ENCODE data around the gene ANXA2. TPM values are rescaled to one million over a fixed set of nuclear protein-coding genes. Genes with fewer than 3 reads are reported as not detected.
"Not testable (repeated sequence)": the region's sequence is repeated elsewhere in the genome, so short reads cannot be mapped to it uniquely, and the experiment has no call there.

Gene ANXA2
- total RNA-seq, 4 donors from 2014 or later, result 1,272 to 1,552 (median 1,345) TPM

DNA sequence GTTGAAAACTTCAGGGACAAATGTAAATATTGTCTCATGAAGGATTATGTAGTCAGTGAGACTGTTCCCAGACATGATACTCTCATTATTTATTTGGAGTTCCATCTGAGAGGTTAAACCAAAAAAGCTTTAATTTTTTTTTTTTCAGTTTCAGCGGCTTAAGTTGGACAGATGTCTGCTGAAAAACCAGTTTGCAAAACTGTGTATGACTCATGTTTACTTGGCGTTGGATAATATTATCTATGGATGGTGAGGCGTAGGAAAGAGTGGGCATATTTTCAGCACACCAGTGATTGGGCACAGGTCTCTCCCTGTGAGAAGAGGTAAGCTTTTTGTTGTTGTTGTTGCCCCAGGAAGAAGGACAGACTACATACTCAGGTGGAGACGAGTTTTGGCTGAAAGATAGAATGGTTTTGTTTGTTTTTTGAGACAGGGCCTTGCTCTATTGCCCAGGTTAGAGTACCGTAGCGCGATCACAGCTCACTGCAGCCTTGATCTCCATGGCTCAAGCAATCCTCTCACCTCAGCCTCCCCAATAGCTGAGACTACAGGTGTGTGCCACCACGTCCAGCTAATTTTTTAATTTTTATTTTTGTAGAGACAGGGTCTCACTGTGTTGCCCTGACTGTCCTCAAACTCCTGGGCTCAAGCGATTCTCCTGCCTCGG, 16.4 kb upstream of the ANXA2 start:
- WGBS, 2 donors, result 51 to 52% methylated on average over 10 of the region's 10 CpGs
- DNase-seq (ENCODE audit: low spot score in 2 of 2), result no peak
- intact Hi-C loops (cut with DNase I; ENCODE audit: low total_unique reads), result no loop called here
- TF ChIP-seq POLR2A (IDR thresholded peaks at IDR 0.05), result no peak
- TF ChIP-seq, protein P1, sequence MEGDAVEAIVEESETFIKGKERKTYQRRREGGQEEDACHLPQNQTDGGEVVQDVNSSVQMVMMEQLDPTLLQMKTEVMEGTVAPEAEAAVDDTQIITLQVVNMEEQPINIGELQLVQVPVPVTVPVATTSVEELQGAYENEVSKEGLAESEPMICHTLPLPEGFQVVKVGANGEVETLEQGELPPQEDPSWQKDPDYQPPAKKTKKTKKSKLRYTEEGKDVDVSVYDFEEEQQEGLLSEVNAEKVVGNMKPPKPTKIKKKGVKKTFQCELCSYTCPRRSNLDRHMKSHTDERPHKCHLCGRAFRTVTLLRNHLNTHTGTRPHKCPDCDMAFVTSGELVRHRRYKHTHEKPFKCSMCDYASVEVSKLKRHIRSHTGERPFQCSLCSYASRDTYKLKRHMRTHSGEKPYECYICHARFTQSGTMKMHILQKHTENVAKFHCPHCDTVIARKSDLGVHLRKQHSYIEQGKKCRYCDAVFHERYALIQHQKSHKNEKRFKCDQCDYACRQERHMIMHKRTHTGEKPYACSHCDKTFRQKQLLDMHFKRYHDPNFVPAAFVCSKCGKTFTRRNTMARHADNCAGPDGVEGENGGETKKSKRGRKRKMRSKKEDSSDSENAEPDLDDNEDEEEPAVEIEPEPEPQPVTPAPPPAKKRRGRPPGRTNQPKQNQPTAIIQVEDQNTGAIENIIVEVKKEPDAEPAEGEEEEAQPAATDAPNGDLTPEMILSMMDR (IDR thresholded peaks at IDR 0.05), result no peak
- H3K4me3 ChIP-seq (ENCODE audit: low read depth, poor library complexity, severe bottlenecking), result no peak overlapping the region

DNA sequence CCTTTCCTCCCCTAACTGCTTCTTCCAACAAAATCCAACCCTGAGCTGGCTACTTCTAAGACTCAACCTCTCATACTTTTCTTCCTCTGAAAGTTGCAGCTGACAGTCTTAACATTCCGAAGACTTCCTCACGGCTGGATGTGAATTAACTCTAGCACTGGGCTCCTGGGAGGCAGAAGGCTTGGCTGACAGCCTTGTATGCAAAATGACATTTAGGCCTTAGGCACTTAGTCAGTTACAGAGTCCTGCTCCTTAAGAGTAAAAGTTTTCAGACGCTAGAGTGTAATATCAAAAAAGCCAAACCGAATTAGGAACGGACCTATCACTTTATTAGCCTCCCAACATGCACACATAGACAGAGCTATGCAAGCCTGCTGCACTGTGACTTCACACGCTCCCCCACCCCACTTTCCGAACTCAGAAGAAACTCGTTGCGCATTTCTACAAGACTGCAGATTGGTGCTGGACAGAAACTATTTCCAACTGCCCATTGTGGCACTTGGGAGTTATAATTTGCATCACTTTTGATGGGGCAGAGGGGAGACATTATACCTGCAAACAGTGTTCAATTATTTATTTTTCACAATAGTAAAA, 15.5 kb upstream of the ANXA2 start:
- no peak for DNase-seq (ENCODE audit: low spot score in 2 of 2)
- TF ChIP-seq POLR2A (IDR thresholded peaks at IDR 0.05), result no peak
- TF ChIP-seq, protein P1 (IDR thresholded peaks at IDR 0.05), result no peak
- intact Hi-C loops (cut with DNase I; ENCODE audit: low total_unique reads), result no loop called here
- no peak overlapping the region for H3K4me3 ChIP-seq (ENCODE audit: low read depth, poor library complexity, severe bottlenecking)
- WGBS, 2 donors, result 29 to 39% methylated on average over 8 to 9 of the region's 9 CpGs

DNA sequence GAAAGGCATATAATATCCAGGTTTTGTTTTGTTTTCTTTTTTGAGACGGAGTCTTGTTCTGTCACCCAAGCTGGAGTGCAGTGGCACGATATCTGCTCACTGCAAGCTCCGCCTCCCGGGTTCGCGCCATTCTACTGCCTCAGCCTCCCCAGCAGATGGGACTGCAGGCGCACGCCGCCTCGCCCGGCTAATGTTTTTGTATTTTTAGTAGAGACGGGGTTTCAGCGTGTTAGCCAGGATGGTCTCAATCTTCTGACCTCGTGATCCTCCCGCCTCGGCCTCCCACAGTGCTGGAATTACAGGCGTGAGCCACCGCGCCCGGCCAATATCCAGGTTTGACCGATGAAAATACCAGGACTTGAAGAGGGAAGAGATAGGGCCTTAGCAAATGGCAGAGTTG, 15.0 kb upstream of the ANXA2 start:
- DNase-seq (ENCODE audit: low spot score in 2 of 2); intact Hi-C loops (cut with DNase I; ENCODE audit: low total_unique reads); H3K4me3 ChIP-seq (ENCODE audit: low read depth, poor library complexity, severe bottlenecking): not testable (repeated sequence)
- WGBS, 2 donors, result 91 to 94% methylated on average over 21 of the region's 21 CpGs

DNA sequence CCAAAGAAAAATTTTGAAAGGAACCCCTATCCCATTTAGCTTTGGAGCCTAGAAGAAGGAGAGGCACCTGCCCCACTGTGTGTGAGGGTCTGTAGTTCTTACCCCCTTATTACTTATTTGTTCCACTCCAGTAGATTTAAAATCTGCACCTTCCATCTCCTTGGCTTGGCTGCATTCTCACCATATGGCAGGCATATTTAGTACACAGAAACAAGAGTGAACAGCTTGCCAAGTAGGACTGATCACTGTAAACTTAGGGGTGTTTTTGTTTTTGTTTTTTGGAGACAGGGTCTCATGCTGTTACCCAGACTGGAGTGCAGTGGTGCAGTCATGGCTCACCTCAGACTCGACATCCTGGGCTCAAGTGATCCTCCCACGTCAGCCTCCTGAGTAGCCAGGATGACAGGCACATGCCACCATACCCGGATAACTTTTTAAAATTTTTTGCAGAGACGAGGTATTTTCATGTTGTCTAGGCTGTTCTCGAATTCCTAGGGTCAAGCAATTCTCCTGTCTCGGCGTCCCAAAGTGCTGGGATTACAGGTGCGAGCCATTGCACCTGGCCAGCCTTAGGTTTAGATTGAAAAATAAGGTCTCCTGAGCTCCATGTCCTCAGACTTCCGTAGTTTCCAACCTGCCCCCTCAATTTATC, 14.1 kb upstream of the ANXA2 start:
- no peak for DNase-seq (ENCODE audit: low spot score in 2 of 2)
- TF ChIP-seq POLR2A (IDR thresholded peaks at IDR 0.05), result no peak
- TF ChIP-seq, protein P1 (IDR thresholded peaks at IDR 0.05), result no peak

DNA sequence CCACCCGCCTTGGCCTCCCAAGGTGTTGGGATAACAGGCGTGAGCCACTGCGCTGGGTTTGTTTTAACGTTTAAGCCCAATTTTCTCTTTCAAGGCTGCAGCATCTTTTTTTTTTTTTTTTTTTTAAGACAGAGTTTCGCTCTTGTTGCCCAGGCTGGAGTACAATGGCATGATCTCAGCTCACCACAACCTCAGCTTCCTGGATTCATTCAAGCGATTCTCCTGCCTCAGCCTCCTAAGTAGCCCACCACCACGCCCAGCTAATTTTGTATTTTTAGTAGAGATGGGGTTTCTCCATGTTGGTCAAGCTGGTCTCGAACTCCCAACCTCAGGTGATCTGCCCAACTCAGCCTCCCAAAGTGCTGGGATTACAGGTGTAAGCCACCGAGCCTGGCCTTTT, 12.6 kb upstream of the ANXA2 start:
- H3K4me3 ChIP-seq (ENCODE audit: low read depth, poor library complexity, severe bottlenecking); DNase-seq (ENCODE audit: low spot score in 2 of 2); intact Hi-C loops (cut with DNase I; ENCODE audit: low total_unique reads): not testable (repeated sequence)
- 94 to 98% methylated on average over 9 of the region's 9 CpGs for WGBS, 2 donors

More for the DNA sequence above, 14.1 kb upstream of the ANXA2 start:
- WGBS, 2 donors, result 87 to 91% methylated on average over 9 of the region's 9 CpGs
- intact Hi-C loops (cut with DNase I; ENCODE audit: low total_unique reads), result no loop called here
- no peak overlapping the region for H3K4me3 ChIP-seq (ENCODE audit: low read depth, poor library complexity, severe bottlenecking)

DNA sequence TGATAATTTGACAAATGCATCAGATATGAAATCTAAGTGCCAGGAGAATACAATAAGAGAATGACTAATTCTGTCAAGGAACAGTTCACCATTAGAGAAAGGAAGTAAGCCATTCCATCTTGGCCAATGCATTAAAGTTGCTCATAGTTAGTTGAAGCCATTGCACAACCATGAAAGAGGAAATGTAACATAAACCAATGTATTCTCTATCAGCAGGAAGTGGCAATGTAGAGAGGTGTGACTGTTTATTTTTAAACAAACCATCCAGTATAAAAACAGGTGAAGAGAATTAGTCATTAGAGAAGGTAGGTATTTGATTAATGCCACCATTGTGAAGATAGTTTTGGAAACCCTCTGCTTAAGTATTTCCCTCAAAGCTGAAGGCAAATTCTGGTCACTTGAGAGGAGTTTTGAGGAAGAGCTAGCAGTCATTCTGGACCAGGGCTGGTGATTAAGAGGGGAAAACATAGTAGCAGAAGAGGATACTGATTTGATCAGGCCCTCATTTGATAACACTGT, 10.7 kb upstream of the ANXA2 start:
- intact Hi-C loops (cut with DNase I; ENCODE audit: low total_unique reads), result no loop called here
- no peak for DNase-seq (ENCODE audit: low spot score in 2 of 2)
- no peak overlapping the region for H3K4me3 ChIP-seq (ENCODE audit: low read depth, poor library complexity, severe bottlenecking)
- no peak for TF ChIP-seq POLR2A (IDR thresholded peaks at IDR 0.05)

DNA sequence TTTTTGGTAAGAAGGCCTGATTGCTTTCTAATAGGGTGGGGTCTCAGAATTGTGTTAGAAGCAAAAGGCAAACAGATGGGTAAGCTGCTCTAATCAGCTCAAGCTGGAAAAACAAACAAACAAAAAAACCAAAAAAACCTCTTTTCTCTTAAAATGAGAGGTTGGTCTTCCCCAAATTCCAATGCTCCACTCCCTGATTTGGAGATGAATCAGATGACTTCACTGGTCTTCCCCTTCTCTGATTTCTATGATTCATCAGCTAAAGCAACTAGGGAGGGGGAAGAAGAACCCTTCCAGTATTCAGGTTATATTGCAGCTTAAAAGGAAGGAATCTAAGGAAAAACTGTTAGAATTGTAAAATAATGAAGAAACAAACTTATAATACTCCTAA, 9.6 kb upstream of the ANXA2 start:
- H3K4me3 ChIP-seq (ENCODE audit: low read depth, poor library complexity, severe bottlenecking), result no peak overlapping the region
- DNase-seq (ENCODE audit: low spot score in 2 of 2), result no peak
- TF ChIP-seq, protein P1 (IDR thresholded peaks at IDR 0.05), result no peak
- no peak for TF ChIP-seq POLR2A (IDR thresholded peaks at IDR 0.05)
- intact Hi-C loops (cut with DNase I; ENCODE audit: low total_unique reads), result no loop called here
